Parathyroid adenoma (tissue), 2 donors: Measurements from ENCODE around the gene TBC1D22A.

Experiments
- H2AFZ ChIP-seq: fragments of 300-600 bp; sonication (generic); one replicate; pipeline ENCODE4 v1.7.0; 2017; ENCODE audit warnings: antibody characterized with exemption, mild to moderate bottlenecking
- H3K27ac ChIP-seq: fragments of 300-600 bp; sonication (generic); one replicate; pipeline ENCODE4 v1.7.0; 2017
- H3K27me3 ChIP-seq: fragments of 300-600 bp; sonication (generic); one replicate; pipeline ENCODE4 v1.7.0; 2017; ENCODE audit warnings: low read length; ENCODE audit not compliant: control insufficient read depth, insufficient read depth
- H3K36me3 ChIP-seq: fragments of 300-600 bp; sonication (generic); one replicate; pipeline ENCODE4 v1.7.0; 2017; ENCODE audit warnings: low read length; ENCODE audit not compliant: control insufficient read depth, insufficient read depth
- H3K4me1 ChIP-seq: fragments of 300-600 bp; sonication (generic); one replicate; pipeline ENCODE4 v1.7.0; 2017; ENCODE audit warnings: control low read depth
- H3K4me2 ChIP-seq: fragments of 300-600 bp; sonication (generic); one replicate; pipeline ENCODE4 v1.7.0; 2017; ENCODE audit warnings: low read length
- H3K4me3 ChIP-seq: fragments of 300-600 bp; sonication (generic); one replicate; pipeline ENCODE4 v1.7.0; 2017; ENCODE audit warnings: low read depth, low read length
- H3K79me2 ChIP-seq: fragments of 300-600 bp; sonication (generic); one replicate; pipeline ENCODE4 v1.7.0; 2017; ENCODE audit warnings: control low read depth
- H3K9ac ChIP-seq: fragments of 300-600 bp; sonication (generic); one replicate; pipeline ENCODE4 v1.7.0; 2017; ENCODE audit warnings: mild to moderate bottlenecking
- H3K9me3 ChIP-seq: fragments of 300-600 bp; sonication (generic); one replicate; pipeline ENCODE4 v1.7.0; 2017; ENCODE audit warnings: low read length; ENCODE audit not compliant: control insufficient read depth
- CTCF ChIP-seq: fragments of 300-600 bp; sonication (generic); IDR thresholded peaks from one replicate; pipeline ENCODE4 v1.7.0; 2017; ENCODE audit warnings: antibody characterized with exemption, mild to moderate bottlenecking
- donor health status: primary hyperparathyroidism.

The TBC1D22A gene

GRCh38 chr22:47142427-47143046, 380.1 kb downstream of the TBC1D22A start:
- no peaks in the 10 kb centered on the region for H3K4me1 ChIP-seq
- H3K9ac ChIP-seq, result no peak overlapping the region
- H3K27me3 ChIP-seq, result no peaks in the 10 kb centered on the region
- no peak overlapping the region for H2AFZ ChIP-seq
- no peaks in the 10 kb centered on the region for H3K36me3 ChIP-seq
- no peak overlapping the region for H3K27ac ChIP-seq
- H3K79me2 ChIP-seq, result no peaks in the 10 kb centered on the region
- no peaks in the 10 kb centered on the region for H3K9me3 ChIP-seq
- no peak overlapping the region for H3K4me2 ChIP-seq
- no peak overlapping the region for H3K4me3 ChIP-seq
- no peak for TF ChIP-seq CTCF

- TF ChIP-seq CTCF, result no peak
- Histone ChIP-seq H3K4me2 (no peak overlapping the region), H3K4me1 (no peaks in the 10 kb centered on the region), H3K4me3 (no peak overlapping the region), H3K9me3 (no peaks in the 10 kb centered on the region), H3K27me3 (no peaks in the 10 kb centered on the region), H2AFZ (no peak overlapping the region), H3K79me2 (no peaks in the 10 kb centered on the region), H3K27ac (no peak overlapping the region), H3K36me3 (no peaks in the 10 kb centered on the region), H3K9ac (no peak overlapping the region)
These were observed 380.9 kb downstream of the TBC1D22A start for GRCh38 chr22:47143249-47143938.

GRCh38 chr22:47144076-47144765, 381.8 kb downstream of the TBC1D22A start:
- Histone ChIP-seq H3K27me3 (no peaks in the 10 kb centered on the region), H3K36me3 (no peaks in the 10 kb centered on the region), H3K9me3 (no peaks in the 10 kb centered on the region), H3K4me3 (no peak overlapping the region), H3K27ac (no peak overlapping the region), H2AFZ (no peak overlapping the region), H3K9ac (no peak overlapping the region), H3K79me2 (no peaks in the 10 kb centered on the region), H3K4me2 (no peak overlapping the region), H3K4me1 (no peaks in the 10 kb centered on the region)
- TF ChIP-seq CTCF, result no peak

GRCh38 chr22:47144791-47145425, 382.5 kb downstream of the TBC1D22A start:
- Histone ChIP-seq H3K4me1 (no peaks in the 10 kb centered on the region), H3K9me3 (no peaks in the 10 kb centered on the region), H3K4me3 (no peak overlapping the region), H3K36me3 (no peaks in the 10 kb centered on the region), H3K4me2 (no peak overlapping the region), H3K79me2 (no peaks in the 10 kb centered on the region), H2AFZ (no peak overlapping the region), H3K27me3 (no peaks in the 10 kb centered on the region), H3K27ac (no peak overlapping the region), H3K9ac (no peak overlapping the region)
- TF ChIP-seq CTCF, result no peak
